Measurements from ENCODE around the gene MYBPC1.

Gene MYBPC1

DNA sequence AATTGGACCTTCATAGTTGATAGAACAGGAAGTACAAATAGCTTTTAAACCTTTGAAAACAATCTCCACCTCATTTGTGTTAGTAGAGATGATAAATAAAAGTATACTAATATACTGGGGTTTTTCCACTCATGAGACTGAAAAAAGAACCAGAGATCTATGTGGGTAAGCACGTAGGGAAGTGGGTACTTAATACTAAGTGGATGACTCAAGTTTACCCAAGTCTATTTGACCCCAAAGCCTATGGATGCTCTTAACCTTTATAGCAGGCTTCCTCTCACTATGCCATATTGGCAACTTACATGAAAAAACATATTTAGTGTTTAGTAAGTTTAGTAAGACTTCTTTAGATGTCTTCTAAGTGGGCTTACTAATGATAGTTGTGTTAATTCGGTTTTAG is 53.4 kb downstream of the MYBPC1 start:
- TF ChIP-seq, protein P1, sequence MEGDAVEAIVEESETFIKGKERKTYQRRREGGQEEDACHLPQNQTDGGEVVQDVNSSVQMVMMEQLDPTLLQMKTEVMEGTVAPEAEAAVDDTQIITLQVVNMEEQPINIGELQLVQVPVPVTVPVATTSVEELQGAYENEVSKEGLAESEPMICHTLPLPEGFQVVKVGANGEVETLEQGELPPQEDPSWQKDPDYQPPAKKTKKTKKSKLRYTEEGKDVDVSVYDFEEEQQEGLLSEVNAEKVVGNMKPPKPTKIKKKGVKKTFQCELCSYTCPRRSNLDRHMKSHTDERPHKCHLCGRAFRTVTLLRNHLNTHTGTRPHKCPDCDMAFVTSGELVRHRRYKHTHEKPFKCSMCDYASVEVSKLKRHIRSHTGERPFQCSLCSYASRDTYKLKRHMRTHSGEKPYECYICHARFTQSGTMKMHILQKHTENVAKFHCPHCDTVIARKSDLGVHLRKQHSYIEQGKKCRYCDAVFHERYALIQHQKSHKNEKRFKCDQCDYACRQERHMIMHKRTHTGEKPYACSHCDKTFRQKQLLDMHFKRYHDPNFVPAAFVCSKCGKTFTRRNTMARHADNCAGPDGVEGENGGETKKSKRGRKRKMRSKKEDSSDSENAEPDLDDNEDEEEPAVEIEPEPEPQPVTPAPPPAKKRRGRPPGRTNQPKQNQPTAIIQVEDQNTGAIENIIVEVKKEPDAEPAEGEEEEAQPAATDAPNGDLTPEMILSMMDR (IDR thresholded peaks at IDR 0.05; ENCODE audit: low read depth, low read length, missing control alignments), result no peak
- no peak overlapping the region for H3K27ac ChIP-seq
- no peaks in the 10 kb centered on the region for H3K27me3 ChIP-seq (replicated peaks)
- H3K4me3 ChIP-seq (ENCODE audit: low read depth, low read length), result no peak overlapping the region
- in situ Hi-C loops (cut with HindIII; ENCODE audit: low pct_ligation_motif_present, low sequenced_read_pairs), result no loop called here
- DNase-seq, result no peak
- no peaks in the 10 kb centered on the region for H3K36me3 ChIP-seq (replicated peaks)

DNA sequence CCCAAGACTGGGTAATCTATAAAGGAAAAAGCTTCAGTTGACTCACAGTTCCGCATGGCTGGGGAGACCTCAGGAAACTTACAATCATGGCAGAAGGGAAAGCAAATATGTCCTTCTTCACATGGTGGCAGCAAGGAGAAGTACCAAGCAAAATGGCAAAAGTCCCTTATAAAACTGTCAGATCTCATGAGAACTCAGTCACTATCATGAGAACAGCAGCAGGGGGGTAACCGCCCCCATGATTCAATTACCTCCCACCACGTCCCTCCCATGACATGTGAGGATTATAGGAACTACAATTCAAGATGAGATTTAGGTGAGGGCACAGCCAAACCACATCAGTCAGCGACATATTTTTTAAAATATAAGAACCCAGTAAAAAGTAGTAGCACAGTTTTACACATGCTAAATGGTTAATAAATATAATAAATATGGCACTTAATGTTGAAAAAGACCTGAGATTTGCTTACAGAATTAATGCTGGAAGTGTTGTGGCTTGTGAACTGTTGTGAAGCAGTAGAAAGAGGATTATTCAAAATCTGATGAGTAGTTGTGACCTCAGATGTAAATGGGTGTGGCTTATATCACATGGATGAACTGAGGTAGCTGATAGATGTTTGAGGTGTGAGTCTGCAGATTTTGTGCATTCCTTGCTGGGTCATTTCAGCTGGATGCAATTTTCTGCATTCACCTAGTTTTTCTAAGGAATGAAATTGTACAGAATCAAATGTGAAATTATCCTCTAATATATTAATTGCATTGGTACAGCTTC is 55.8 kb downstream of the MYBPC1 start:
- TF ChIP-seq, protein P1 (IDR thresholded peaks at IDR 0.05; ENCODE audit: low read depth, low read length, missing control alignments), result no peak
- in situ Hi-C loops (cut with HindIII; ENCODE audit: low pct_ligation_motif_present, low sequenced_read_pairs), result no loop called here
- DNase-seq, result no peak

DNA sequence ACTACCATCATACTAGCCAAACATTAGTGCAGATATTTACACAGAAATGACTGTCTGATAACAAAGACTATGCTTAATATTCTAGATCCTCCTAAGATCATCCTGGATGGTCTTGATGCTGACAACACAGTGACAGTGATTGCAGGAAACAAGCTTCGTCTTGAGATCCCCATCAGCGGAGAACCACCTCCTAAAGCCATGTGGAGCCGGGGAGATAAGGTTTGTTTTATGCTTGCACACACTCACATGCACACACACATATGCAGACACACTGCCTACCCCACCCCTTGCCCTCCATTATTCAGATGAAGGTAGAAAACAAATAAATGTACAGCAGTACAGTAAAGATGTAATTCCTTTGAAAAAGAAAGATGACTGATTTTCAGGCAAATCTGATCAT is 58.3 kb downstream of the MYBPC1 start:
- Histone ChIP-seq H3K27ac (no peak overlapping the region), H3K4me3 (ENCODE audit: low read depth, low read length) (no peak overlapping the region), H3K36me3 (replicated peaks) (no peaks in the 10 kb centered on the region), H3K27me3 (replicated peaks) (no peaks in the 10 kb centered on the region)
- TF ChIP-seq, protein P1 (IDR thresholded peaks at IDR 0.05; ENCODE audit: low read depth, low read length, missing control alignments), result no peak
- in situ Hi-C loops (cut with HindIII; ENCODE audit: low pct_ligation_motif_present, low sequenced_read_pairs), result no loop called here
- DNase-seq, result no peak

More for the DNA sequence above, 55.8 kb downstream of the MYBPC1 start:
- Histone ChIP-seq H3K4me3 (ENCODE audit: low read depth, low read length) (no peak overlapping the region), H3K36me3 (replicated peaks) (no peaks in the 10 kb centered on the region), H3K27me3 (replicated peaks) (no peaks in the 10 kb centered on the region), H3K27ac (no peak overlapping the region)

DNA sequence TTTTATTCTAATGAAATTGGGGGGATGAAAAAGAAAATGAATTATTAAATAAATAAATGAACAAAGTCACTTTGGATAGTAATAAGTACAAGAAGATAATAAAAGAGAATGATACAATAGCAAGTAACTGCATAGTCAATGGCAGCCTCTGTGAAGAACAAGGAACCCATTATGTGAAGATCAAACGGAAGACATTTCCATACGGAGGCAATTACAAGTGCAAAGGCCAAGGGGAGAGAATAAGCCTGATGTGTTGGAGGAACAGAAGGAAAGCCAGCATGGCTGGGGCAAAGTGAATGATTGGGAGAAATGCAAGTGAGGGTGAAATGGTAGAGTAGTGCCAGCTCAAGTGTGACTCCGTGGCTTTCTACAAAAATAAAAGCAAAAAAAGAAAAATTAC is 58.7 kb downstream of the MYBPC1 start:
- in situ Hi-C loops (cut with HindIII; ENCODE audit: low pct_ligation_motif_present, low sequenced_read_pairs), result no loop called here
- Histone ChIP-seq H3K27ac (no peak overlapping the region), H3K36me3 (replicated peaks) (no peaks in the 10 kb centered on the region), H3K27me3 (replicated peaks) (no peaks in the 10 kb centered on the region), H3K4me3 (ENCODE audit: low read depth, low read length) (no peak overlapping the region)
- DNase-seq, result no peak
- TF ChIP-seq, protein P1 (IDR thresholded peaks at IDR 0.05; ENCODE audit: low read depth, low read length, missing control alignments), result no peak

DNA sequence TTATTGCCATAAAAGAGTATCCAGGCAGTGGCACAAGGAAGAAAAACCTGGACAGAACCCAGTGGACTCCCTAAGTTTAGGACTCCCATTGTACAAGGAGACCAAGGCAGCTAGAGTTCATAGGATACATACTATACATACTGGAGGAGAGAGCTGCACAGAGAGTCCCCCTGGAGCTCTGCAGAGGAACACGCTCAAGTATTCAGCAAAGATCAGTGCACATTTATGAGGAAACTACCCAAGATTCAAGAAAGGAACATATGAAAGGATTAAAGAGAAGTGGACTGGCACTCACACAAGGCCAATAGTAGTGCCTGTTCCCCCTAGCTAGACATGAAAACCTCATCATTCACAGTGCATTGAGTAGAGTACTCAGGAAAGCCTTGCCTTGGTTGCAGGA is 59.7 kb downstream of the MYBPC1 start:
- H3K4me3 ChIP-seq (ENCODE audit: low read depth, low read length), result no peak overlapping the region
- DNase-seq, result no peak

More for the DNA sequence above, 59.7 kb downstream of the MYBPC1 start:
- H3K27ac ChIP-seq, result no peak overlapping the region
- no peaks in the 10 kb centered on the region for H3K36me3 ChIP-seq (replicated peaks)
- H3K27me3 ChIP-seq (replicated peaks), result no peaks in the 10 kb centered on the region
- TF ChIP-seq, protein P1 (IDR thresholded peaks at IDR 0.05; ENCODE audit: low read depth, low read length, missing control alignments), result no peak
- in situ Hi-C loops (cut with HindIII; ENCODE audit: low pct_ligation_motif_present, low sequenced_read_pairs), result no loop called here

Measured in brain microvascular endothelial cell (primary cell).